Ectodermal cell (in vitro differentiated cells): ENCODE results near the gene SLC6A6.

ENCODE experiments used
- H3K27ac ChIP-seq: 2 replicates; pipeline ENCODE4 v1.7.0; 2013; ENCODE audit warnings: mild to moderate bottlenecking, low read depth, low read length; ENCODE audit not compliant: insufficient read depth, poor library complexity, severe bottlenecking
- H3K27me3 ChIP-seq: 2 replicates; pipeline ENCODE4 v1.7.0; 2013; ENCODE audit warnings: mild to moderate bottlenecking, low read length; ENCODE audit not compliant: insufficient read depth, control insufficient read depth, poor library complexity, severe bottlenecking
- H3K36me3 ChIP-seq: one replicate; pipeline ENCODE4 v1.7.0; 2013; ENCODE audit warnings: low read length; ENCODE audit not compliant: control insufficient read depth, insufficient read depth
- H3K4me1 ChIP-seq: one replicate; pipeline ENCODE4 v1.7.0; 2013; ENCODE audit warnings: low read length; ENCODE audit not compliant: control insufficient read depth, insufficient read depth
- H3K4me3 ChIP-seq: 2 replicates; pipeline ENCODE4 v1.7.0; 2013; ENCODE audit warnings: low read depth, low read length, control low read depth; ENCODE audit not compliant: insufficient read depth
- H3K9me3 ChIP-seq: 2 replicates; pipeline ENCODE4 v1.7.0; 2013; ENCODE audit warnings: mild to moderate bottlenecking, low read length, moderate library complexity; ENCODE audit not compliant: control insufficient read depth
- WGBS, 2 experiments: methylation state at CpG; one replicate each; pipeline ENCODE4 v1.1.7; 2013; ENCODE audit warnings: missing lambda C conversion rate in 2 of 2; 5-methylcytosine and 5-hydroxymethylcytosine counted together

SLC6A6 gene

DNA sequence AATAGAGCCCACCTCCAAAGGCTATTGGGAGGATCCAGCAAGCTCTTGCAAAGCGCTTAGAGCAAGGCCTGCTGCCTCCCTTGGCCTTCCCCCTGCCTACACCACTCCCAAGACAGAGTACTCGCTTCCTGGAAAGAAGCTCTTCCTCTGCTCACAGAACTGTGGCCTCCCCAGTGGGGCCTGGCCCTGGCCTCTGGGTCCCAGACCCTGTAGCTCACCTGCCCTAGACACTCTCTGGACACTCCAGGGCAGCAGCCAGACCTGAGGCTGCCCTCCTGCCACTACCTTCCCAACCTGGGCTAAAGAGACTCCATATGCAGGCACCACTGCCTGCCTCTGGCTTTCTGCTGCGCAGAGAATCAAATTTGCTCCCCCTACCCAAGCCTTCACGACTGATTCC is 87.8 kb downstream of the SLC6A6 start:
- 89% methylated on average over 4 of the region's 4 CpGs for WGBS, 2 experiments
- no peak overlapping the region for H3K4me3 ChIP-seq
- H3K27me3 ChIP-seq: no peaks in the 10 kb centered on the region
- no peak overlapping the region for H3K27ac ChIP-seq
- H3K36me3 ChIP-seq: peaks cover 5% of the 10 kb centered on the region
- no peaks in the 10 kb centered on the region for H3K4me1 ChIP-seq
- no peaks in the 10 kb centered on the region for H3K9me3 ChIP-seq

GRCh38 chr3:14490831-14491230 is 88.4 kb downstream of the SLC6A6 start:
- Histone ChIP-seq H3K27me3 (no peaks in the 10 kb centered on the region), H3K4me1 (no peaks in the 10 kb centered on the region), H3K27ac (no peak overlapping the region), H3K9me3 (no peaks in the 10 kb centered on the region), H3K4me3 (no peak overlapping the region), H3K36me3 (no peaks in the 10 kb centered on the region)
- 98% methylated on average over 2 of the region's 2 CpGs for WGBS, 2 experiments

DNA sequence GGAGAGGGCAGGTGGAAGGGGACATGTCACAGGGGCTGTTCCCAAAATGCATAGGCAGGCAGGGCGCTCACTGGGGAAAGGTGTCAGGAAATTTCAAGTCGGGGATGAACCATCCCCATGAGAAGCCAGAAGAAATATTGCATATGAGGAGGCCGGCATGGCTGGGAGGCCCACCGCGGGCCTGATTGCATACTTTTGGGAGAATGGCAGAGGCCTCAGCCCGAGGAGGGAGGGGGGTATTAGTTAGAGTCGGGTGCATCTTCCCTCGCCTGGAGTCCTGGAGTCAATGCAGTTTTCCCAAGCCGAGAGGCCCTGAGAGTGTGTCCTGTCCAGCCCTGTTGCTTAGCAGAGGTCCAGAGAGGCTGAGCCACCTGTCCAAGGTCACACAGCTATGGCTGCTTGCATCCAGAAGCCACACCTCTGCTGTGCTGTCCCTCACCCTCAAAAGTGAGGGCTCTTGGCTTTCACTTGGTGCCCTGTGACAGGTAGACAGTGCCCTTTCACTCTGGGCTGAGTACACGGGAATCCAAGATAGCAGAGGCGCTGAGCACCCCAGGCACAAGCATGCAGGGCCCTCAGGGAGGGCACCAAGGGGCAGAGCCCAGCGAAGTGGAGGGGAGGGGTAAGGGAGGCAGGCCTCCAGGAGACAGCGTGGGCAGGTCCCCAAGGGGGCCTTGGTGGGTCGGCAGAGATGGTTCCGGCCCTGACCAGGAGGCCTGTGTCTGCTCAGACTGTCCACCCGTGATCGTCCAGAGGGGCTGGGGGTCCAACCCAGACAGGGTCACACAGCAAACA is 89.2 kb downstream of the SLC6A6 start:
- WGBS, 2 experiments: 92 to 93% methylated on average over 17 of the region's 17 CpGs

GRCh38 chr3:14492948-14493881 is 90.8 kb downstream of the SLC6A6 start:
- H3K4me1 ChIP-seq: no peaks in the 10 kb centered on the region
- no peak overlapping the region for H3K27ac ChIP-seq
- no peaks in the 10 kb centered on the region for H3K36me3 ChIP-seq
- no peaks in the 10 kb centered on the region for H3K27me3 ChIP-seq
- 94% methylated on average over 31 of the region's 31 CpGs for WGBS, 2 experiments
- H3K9me3 ChIP-seq: no peaks in the 10 kb centered on the region
- H3K4me3 ChIP-seq: no peak overlapping the region

More for the DNA sequence above, 89.2 kb downstream of the SLC6A6 start:
- H3K4me1 ChIP-seq: no peaks in the 10 kb centered on the region
- H3K27me3 ChIP-seq: no peaks in the 10 kb centered on the region
- no peak overlapping the region for H3K27ac ChIP-seq
- no peaks in the 10 kb centered on the region for H3K9me3 ChIP-seq
- no peaks in the 10 kb centered on the region for H3K36me3 ChIP-seq
- no peak overlapping the region for H3K4me3 ChIP-seq

DNA sequence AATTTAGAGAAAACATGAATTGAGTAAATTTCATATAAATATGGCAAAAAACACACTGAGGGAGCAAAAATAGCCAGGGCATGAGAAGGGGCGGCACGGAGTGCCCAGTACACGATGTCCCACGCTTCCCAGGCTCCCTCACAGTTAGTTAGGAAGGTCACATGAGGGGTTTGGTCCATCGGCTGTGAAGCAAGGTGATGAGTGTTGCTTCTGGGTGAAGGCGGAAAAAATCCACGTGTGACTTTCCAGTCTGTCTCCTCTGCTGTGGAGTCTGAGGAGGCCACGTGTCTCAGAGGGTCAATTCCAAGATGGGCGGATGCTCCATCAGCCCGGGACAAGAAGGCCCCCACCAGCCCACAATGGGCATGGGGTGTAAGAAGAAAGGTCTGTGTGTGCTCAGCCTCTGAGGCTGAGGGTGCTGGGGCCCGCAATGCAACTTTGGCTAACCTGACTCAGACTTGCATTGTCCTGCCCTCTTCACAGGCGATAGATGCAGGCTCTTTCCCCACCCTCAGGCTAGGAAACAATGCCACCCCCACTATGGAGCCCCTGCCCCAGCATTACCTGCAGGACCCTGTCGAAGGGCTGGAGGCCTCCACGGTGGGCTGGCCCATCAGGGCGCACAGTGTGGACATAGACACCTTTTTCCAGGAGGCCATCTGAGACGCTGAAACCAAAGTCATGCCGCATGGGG is 92.0 kb downstream of the SLC6A6 start:
- no peak overlapping the region for H3K27ac ChIP-seq
- WGBS, 2 experiments: 92 to 94% methylated on average over 17 of the region's 17 CpGs

GRCh38 chr3:14494973-14495300 is 92.5 kb downstream of the SLC6A6 start:
- Histone ChIP-seq H3K27ac (no peak overlapping the region), H3K9me3 (no peaks in the 10 kb centered on the region), H3K27me3 (no peaks in the 10 kb centered on the region), H3K4me1 (no peaks in the 10 kb centered on the region), H3K4me3 (no peak overlapping the region), H3K36me3 (no peaks in the 10 kb centered on the region)
- WGBS, 2 experiments: 81 to 89% methylated on average over 5 of the region's 5 CpGs

More for the DNA sequence above, 92.0 kb downstream of the SLC6A6 start:
- Histone ChIP-seq H3K27me3 (no peaks in the 10 kb centered on the region), H3K4me3 (no peak overlapping the region), H3K4me1 (no peaks in the 10 kb centered on the region), H3K9me3 (no peaks in the 10 kb centered on the region), H3K36me3 (no peaks in the 10 kb centered on the region)

DNA sequence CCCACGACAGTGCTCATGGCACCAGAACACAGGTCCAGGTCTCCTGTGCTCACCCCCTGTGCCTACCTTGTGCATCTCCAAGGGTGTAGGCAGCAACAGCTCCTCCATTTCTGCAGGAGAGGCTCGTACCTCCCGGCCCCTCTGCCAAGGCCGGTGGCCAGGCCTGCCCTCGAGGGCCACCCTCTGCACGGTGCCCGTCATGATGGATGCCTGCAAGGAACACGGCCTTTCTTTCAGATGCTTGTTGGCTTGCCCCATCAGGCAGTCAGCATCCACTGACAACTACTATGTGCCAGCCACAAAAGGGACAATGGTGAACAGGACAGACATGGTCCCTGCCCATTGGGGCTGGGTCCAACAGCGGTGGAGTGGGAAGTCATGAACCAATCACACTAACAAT is 93.9 kb downstream of the SLC6A6 start:
- H3K4me3 ChIP-seq: no peak overlapping the region
- no peaks in the 10 kb centered on the region for H3K9me3 ChIP-seq
- no peaks in the 10 kb centered on the region for H3K27me3 ChIP-seq
- no peak overlapping the region for H3K27ac ChIP-seq
- no peaks in the 10 kb centered on the region for H3K36me3 ChIP-seq
- 93 to 94% methylated on average over 9 of the region's 9 CpGs for WGBS, 2 experiments
- no peaks in the 10 kb centered on the region for H3K4me1 ChIP-seq

DNA sequence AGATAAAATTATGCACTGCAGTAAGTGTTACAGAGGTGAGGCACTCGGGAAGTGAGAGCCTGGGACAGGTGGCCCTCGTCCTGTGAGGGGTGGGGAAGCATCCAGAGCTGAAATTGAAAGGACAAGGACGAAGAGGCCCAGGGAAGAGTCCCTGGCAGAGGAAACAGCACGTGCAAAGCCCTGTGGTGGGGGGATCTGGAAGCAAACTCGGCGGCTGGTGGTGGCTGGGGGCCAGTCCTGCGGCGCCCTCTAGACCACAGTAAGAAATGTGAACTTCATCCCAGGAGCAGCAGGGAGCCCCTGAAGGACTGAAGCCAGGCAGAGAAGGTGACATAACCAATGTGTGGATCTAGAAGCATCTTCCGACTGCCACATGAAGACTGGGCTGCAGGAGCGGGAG is 94.9 kb downstream of the SLC6A6 start:
- no peaks in the 10 kb centered on the region for H3K27me3 ChIP-seq
- 62 to 68% methylated on average over 10 of the region's 10 CpGs for WGBS, 2 experiments
- H3K36me3 ChIP-seq: no peaks in the 10 kb centered on the region
- no peaks in the 10 kb centered on the region for H3K4me1 ChIP-seq
- peaks cover under 1% of the 10 kb centered on the region for H3K9me3 ChIP-seq
- no peak overlapping the region for H3K4me3 ChIP-seq
- no peak overlapping the region for H3K27ac ChIP-seq

DNA sequence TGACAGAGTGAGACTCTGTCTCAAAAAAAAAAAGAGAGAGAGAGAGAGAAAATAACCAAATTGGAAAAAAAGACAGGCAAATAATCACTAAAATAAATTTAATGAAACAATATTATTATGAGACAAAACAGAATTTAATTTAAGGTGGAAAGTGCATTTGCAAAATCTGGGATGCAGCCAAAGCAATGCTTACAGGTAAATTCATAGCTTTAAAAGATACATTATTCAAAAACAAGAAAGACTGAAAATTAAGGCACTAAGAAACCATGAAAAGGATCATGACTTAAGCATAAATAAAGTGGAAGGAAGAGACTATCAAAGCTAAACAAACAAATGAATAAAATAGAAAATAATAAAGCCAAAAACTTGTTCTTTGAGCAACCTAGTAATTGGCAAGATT is 100.1 kb downstream of the SLC6A6 start:
- H3K27me3 ChIP-seq: no peaks in the 10 kb centered on the region
- no peak overlapping the region for H3K27ac ChIP-seq
- H3K4me3 ChIP-seq: no peak overlapping the region
- peaks cover 2% of the 10 kb centered on the region for H3K9me3 ChIP-seq
- no peaks in the 10 kb centered on the region for H3K4me1 ChIP-seq
- no peaks in the 10 kb centered on the region for H3K36me3 ChIP-seq
